PC-3 (cell line): Measurements from ENCODE around the gene FAM114A1. TPM values are rescaled to one million over a fixed set of nuclear protein-coding genes. Genes with fewer than 3 reads are reported as not detected.

Source experiments
- ATAC-seq: fragments of 200-7000 bp; cut with Tn5 transposase; 2 replicates; pipeline ENCODE4 v1.9.1; 2020; ENCODE audit warnings: mild to moderate bottlenecking, moderate library complexity
- Bru-seq: library from RNA; stranded (reverse); fragments of 400-500 nt; gene quantifications from one replicate; lab custom pipeline; 2021; lab: Mats Ljungman, UMichigan
- BruChase-seq, 2 experiments: library from RNA; stranded (reverse); fragments of 400-500 nt; gene quantifications; one replicate each; lab custom pipeline; 2021; lab: Mats Ljungman, UMichigan
- BruUV-seq: library from RNA; stranded (reverse); fragments of 400-500 nt; replicated peaks from 2 replicates; lab custom pipeline; 2021; lab: Mats Ljungman, UMichigan
- CTCF ChIA-PET: fragments of 300-600 bp; sonication (Branson Sonifier 250); formaldehyde crosslinking; loops from one replicate; lab custom pipeline; 2022; ENCODE audit warnings: antibody characterized with exemption; lab: Charles Lee
- POLR2A ChIA-PET: fragments of 300-600 bp; sonication (Branson Sonifier 250); formaldehyde crosslinking; loops from one replicate; lab custom pipeline; 2022; ENCODE audit warnings: antibody characterized with exemption; ENCODE audit not compliant: unreplicated experiment; lab: Charles Lee
- DNase-seq: peaks from one replicate; pipeline ENCODE4 v3.0.0-alpha.2; 2015
- H2AFZ ChIP-seq: fragments of 300-600 bp; sonication (generic); 2 replicates; pipeline ENCODE4 v1.6.0; 2016; ENCODE audit warnings: antibody characterized with exemption, low read length
- H3F3A ChIP-seq: fragments of 300-600 bp; sonication (generic); one replicate; pipeline ENCODE4 v1.6.0; 2017; ENCODE audit warnings: antibody characterized with exemption, low read length, control low read depth, mild to moderate bottlenecking; ENCODE audit not compliant: unreplicated experiment
- H3K27ac ChIP-seq: fragments of 300-600 bp; sonication (generic); 2 replicates; pipeline ENCODE4 v1.5.1; 2016; ENCODE audit warnings: mild to moderate bottlenecking, low read length
- H3K27me3 ChIP-seq: fragments of 300-600 bp; sonication (generic); 2 replicates; pipeline ENCODE4 v1.6.1; 2016; ENCODE audit warnings: low read length, mixed read lengths
- H3K36me3 ChIP-seq: fragments of 300-600 bp; sonication (generic); 2 replicates; pipeline ENCODE4 v1.6.1; 2016; ENCODE audit warnings: low read depth, mixed run types, low read length, mixed read lengths
- H3K4me1 ChIP-seq: fragments of 300-600 bp; sonication (generic); 2 replicates; pipeline ENCODE4 v1.5.1; 2016; ENCODE audit warnings: low read length; ENCODE audit not compliant: insufficient read depth
- H3K4me2 ChIP-seq: fragments of 300-600 bp; sonication (generic); 2 replicates; pipeline ENCODE4 v1.6.0; 2016; ENCODE audit warnings: low read length
- H3K4me3 ChIP-seq: fragments of 300-600 bp; sonication (generic); 2 replicates; pipeline ENCODE4 v1.5.1; 2016; ENCODE audit warnings: mild to moderate bottlenecking, low read length, mixed read lengths
- H3K79me2 ChIP-seq: fragments of 300-600 bp; sonication (generic); 2 replicates; pipeline ENCODE4 v1.6.1; 2017; ENCODE audit warnings: low read length, mixed read lengths
- H3K9ac ChIP-seq: fragments of 300-600 bp; sonication (generic); 2 replicates; pipeline ENCODE4 v1.6.0; 2016; ENCODE audit warnings: mild to moderate bottlenecking, low read length
- H3K9me2 ChIP-seq: fragments of 300-600 bp; sonication (generic); replicated peaks from 2 replicates; pipeline ENCODE4 v1.6.1; 2016; ENCODE audit warnings: mixed run types, low read length, mixed read lengths
- H3K9me3 ChIP-seq: fragments of 300-600 bp; sonication (generic); 2 replicates; pipeline ENCODE4 v1.6.1; 2016; ENCODE audit warnings: low read length, mixed read lengths
- H4K20me1 ChIP-seq: fragments of 300-600 bp; sonication (generic); 2 replicates; pipeline ENCODE4 v1.6.1; 2016; ENCODE audit warnings: low read length, mixed read lengths
- CTCF ChIP-seq: fragments of 300-600 bp; sonication (generic); conservative IDR thresholded peaks from 2 replicates; pipeline ENCODE4 v1.5.1; 2017; ENCODE audit warnings: antibody characterized with exemption, low read depth, mild to moderate bottlenecking, low read length
- EZH2 ChIP-seq: fragments of 300-600 bp; sonication (generic); IDR thresholded peaks from one replicate; pipeline ENCODE4 v1.6.1; 2017; ENCODE audit warnings: antibody characterized with exemption, mild to moderate bottlenecking, low read length; ENCODE audit not compliant: unreplicated experiment
- EZH2phosphoT487 ChIP-seq: fragments of 300-600 bp; sonication (generic); IDR thresholded peaks from 2 replicates; pipeline ENCODE4 v1.6.1; 2018; ENCODE audit warnings: mild to moderate bottlenecking, antibody characterized with exemption, low read length, borderline replicate concordance
- intact Hi-C: fragments of 100-400 bp; cut with micrococcal nuclease; formaldehyde crosslinking; loops from 2 replicates; pipeline ENCODE4 v1.9.0; 2023
- long read RNA-seq: library from polyadenylated mRNA; unstranded; transcript quantifications from one replicate; pipeline ENCODE4 v2.0.0, GENCODE V29; 2021; ENCODE audit not compliant: unreplicated experiment
- total RNA-seq: library from RNA; depleted of rRNA; stranded (reverse); fragments of >200 nt; gene quantifications from 2 replicates; pipeline ENCODE4 v1.2.3, GENCODE V29; 2014; rRNA removed

The FAM114A1 gene
- total RNA-seq: 21.5 and 25.0 TPM in 2 replicates
- Bru-seq, nascent RNA: percentile 80 among the genes with signal in this experiment
- percentile 74 among the genes with signal in this experiment for BruChase-seq, experiment 1, labeled RNA remaining after a 6-hour chase
- percentile 75 among the genes with signal in this experiment for BruChase-seq, experiment 2, labeled RNA remaining after a 2-hour chase
- long read RNA-seq, full-length matches to known transcripts: 12 of 63 reads
- long read RNA-seq, partial matches to known transcripts: 36 of 63 reads
- long read RNA-seq, other reads (novel, unspliced or antisense): 15 of 63 reads

- Histone ChIP-seq H3K9ac (peak within 1 kb of the TSS; percentile 94), H3K9me2 (no peaks in the 10 kb centered on the region), H4K20me1 (no peaks in the 10 kb centered on the region), H3F3A (peaks cover 5% of the 10 kb centered on the region), H3K9me3 (no peaks in the 10 kb centered on the region), H3K79me2 (peaks cover 15% of the 10 kb centered on the region), H3K4me2 (peak within 1 kb of the TSS; percentile 97), H3K27ac (peak within 1 kb of the TSS; percentile 59), H3K4me1 (peaks cover 34% of the 10 kb centered on the region), H2AFZ (peak within 1 kb of the TSS; percentile 94), H3K36me3 (no peaks in the 10 kb centered on the region), H3K4me3 (peak within 1 kb of the TSS; percentile 87), H3K27me3 (no peaks in the 10 kb centered on the region)
- peak; percentile 84 for ATAC-seq
- BruUV-seq: no TSS peak
- POLR2A ChIA-PET: interaction anchor here (0.5 to 0.6 kb wide), 2 partner anchors 10 to 849 kb away, joined by 3 to 4 read pairs; no protein-coding TSS in a partner anchor
- peak; percentile 77 for DNase-seq
- CTCF ChIA-PET: interaction anchor here (0.7 kb wide), 1 partner anchor 267 kb away, joined by 5 read pairs; no protein-coding TSS in a partner anchor
- intact Hi-C loops: no loop called here
- TF ChIP-seq EZH2 (no peak), CTCF (no peak), EZH2phosphoT487 (no peak)
Measured at GRCh38 chr4:38867478-38868058, at the start of gene FAM114A1. Gene FAM114A1 (plus strand): TSS chr4:38867806. CDS start chr4:38878079, 10,273 bp downstream.

GRCh38 chr4:38818441-38818976 lies 49.1 kb upstream of the FAM114A1 start:
- Histone ChIP-seq H3K79me2 (no peaks in the 10 kb centered on the region), H4K20me1 (no peaks in the 10 kb centered on the region), H3K27ac (peak overlapping the region; percentile 92), H3K36me3 (no peaks in the 10 kb centered on the region), H3K9ac (peak overlapping the region; percentile 58), H3K27me3 (no peaks in the 10 kb centered on the region), H2AFZ (no peak overlapping the region), H3K4me3 (no peak overlapping the region), H3K9me2 (no peaks in the 10 kb centered on the region), H3K4me2 (peak overlapping the region; percentile 40), H3K9me3 (no peaks in the 10 kb centered on the region), H3K4me1 (peaks cover 24% of the 10 kb centered on the region), H3F3A (no peaks in the 10 kb centered on the region)
- BruUV-seq: no TSS peak
- DNase-seq (peak; percentile 77), ATAC-seq (peak; percentile 48; the same call in 1 of the 2 replicates)
- ChIA-PET CTCF (no interaction called here), POLR2A (no interaction called here)
- TF ChIP-seq EZH2phosphoT487 (no peak), CTCF (no peak), EZH2 (no peak)
- intact Hi-C loops: no loop called here
